GM12878 (cell line): ENCODE measurements around the gene OLFML2B. TPM values are rescaled to one million over a fixed set of nuclear protein-coding genes. Genes with fewer than 3 reads are reported as not detected.

Experiments used
- ATAC-seq: fragments of 200-7000 bp; cut with Tn5 transposase; 3 replicates; pipeline ENCODE4 v1.9.1; 2020; ENCODE audit warnings: mild to moderate bottlenecking, moderate library complexity
- BruUV-seq: library from RNA; stranded (reverse); fragments of 400-500 nt; replicated peaks from 2 replicates; lab custom pipeline; 2021; lab: Mats Ljungman, UMichigan
- CTCF ChIA-PET: fragments of 300-600 bp; sonication (Branson Sonifier 250); formaldehyde crosslinking; extraction: SDS; loops from one replicate; lab custom pipeline; 2021; ENCODE audit warnings: inconsistent platforms; lab: Yijun Ruan, JAX
- POLR2A ChIA-PET: fragments of 350-600 bp; formaldehyde crosslinking; extraction: SDS; loops from one replicate; lab custom pipeline; 2021; ENCODE audit warnings: inconsistent platforms; lab: Charles Lee
- RAD21 ChIA-PET: fragments of 300-600 bp; sonication (Branson Sonifier 250); formaldehyde crosslinking; loops from one replicate; lab custom pipeline; 2023; ENCODE audit warnings: antibody characterized with exemption; ENCODE audit not compliant: unreplicated experiment; lab: Charles Lee
- SMC1A ChIA-PET: fragments of 300-600 bp; sonication (Branson Sonifier 250); formaldehyde crosslinking; loops from one replicate; lab custom pipeline; 2023; ENCODE audit not compliant: unreplicated experiment, uncharacterized antibody; lab: Charles Lee
- DNase-seq: peaks from one replicate; pipeline ENCODE4 v3.0.0-alpha.2; 2011; ENCODE audit warnings: low read depth, low spot score
- FAIRE-seq: peaks from 3 replicates; lab custom pipeline; 2011; peaks lifted over from hg19 to GRCh38; lab: Jason Lieb, UNC
- H2AFZ ChIP-seq: 2 replicates; pipeline ENCODE4 v1.6.0; 2011; ENCODE audit warnings: low read depth, low read length, control low read depth; ENCODE audit not compliant: control insufficient read depth
- H3K27ac ChIP-seq: 2 replicates; pipeline ENCODE4 v1.5.1; 2011; ENCODE audit warnings: control low read depth; ENCODE audit not compliant: control insufficient read depth, insufficient read depth
- H3K27me3 ChIP-seq, 2 experiments: replicated peaks in 1 of 2; 2 replicates each; pipeline versions ENCODE4 v1.6.0 to v1.6.1; 2011; ENCODE audit warnings: low read length in 1 of 2; ENCODE audit not compliant: control insufficient read depth in 2 of 2, insufficient read depth in 2 of 2
- H3K36me3 ChIP-seq, 2 experiments: 2 replicates each; pipeline ENCODE4 v1.5.1; 2011; ENCODE audit warnings: low read length in 1 of 2; ENCODE audit not compliant: control insufficient read depth in 2 of 2, insufficient read depth in 2 of 2
- H3K4me1 ChIP-seq: 2 replicates; pipeline ENCODE4 v1.6.1; 2011; ENCODE audit warnings: mild to moderate bottlenecking, low read length, moderate library complexity, mixed read lengths; ENCODE audit not compliant: control insufficient read depth, insufficient read depth
- H3K4me2 ChIP-seq: 2 replicates; pipeline ENCODE4 v1.6.0; 2011; ENCODE audit warnings: control low read depth; ENCODE audit not compliant: control insufficient read depth, insufficient read depth
- H3K4me3 ChIP-seq: fragments of 200-600 bp; sonication (generic); 2 replicates; pipeline ENCODE4 v1.5.1; 2016
- H3K79me2 ChIP-seq: 2 replicates; pipeline ENCODE4 v1.6.0; 2011; ENCODE audit warnings: low read length; ENCODE audit not compliant: control insufficient read depth, insufficient read depth
- H3K9ac ChIP-seq: 2 replicates; pipeline ENCODE4 v1.8.0; 2011; ENCODE audit warnings: low read length, control low read depth, mixed read lengths; ENCODE audit not compliant: control insufficient read depth, insufficient read depth
- H3K9me3 ChIP-seq: replicated peaks from 3 replicates; pipeline ENCODE4 v1.5.1; 2011; ENCODE audit warnings: mild to moderate bottlenecking, low read length; ENCODE audit not compliant: control insufficient read depth, insufficient read depth
- H4K20me1 ChIP-seq: 2 replicates; pipeline ENCODE4 v1.6.0; 2011; ENCODE audit not compliant: control insufficient read depth, insufficient read depth
- ASH2L ChIP-seq: fragments of 300-600, 200-600 bp; sonication (generic); IDR thresholded peaks from 2 replicates; pipeline ENCODE4 v1.6.1; 2017; ENCODE audit warnings: low read depth, mild to moderate bottlenecking, borderline replicate concordance
- BMI1 ChIP-seq: fragments of 450-650 bp; IDR thresholded peaks from 2 replicates; pipeline ENCODE4 v1.6.1; 2016; ENCODE audit warnings: mild to moderate bottlenecking, moderate library complexity, borderline replicate concordance
- CHD1 ChIP-seq: IDR thresholded peaks from 2 replicates; pipeline ENCODE4 v1.6.1; 2012; ENCODE audit warnings: low read depth, low read length, improper control_type of control experiment
- KDM1A ChIP-seq: fragments of 200-600 bp; sonication (generic); IDR thresholded peaks from 2 replicates; pipeline ENCODE4 v1.6.1; 2016; ENCODE audit warnings: borderline replicate concordance
- MYB ChIP-seq: fragments of 150-350 bp; IDR thresholded peaks from 2 replicates; pipeline ENCODE4 v1.6.1; 2014; ENCODE audit warnings: mild to moderate bottlenecking, low read depth, low read length, borderline replicate concordance
- NFIC ChIP-seq: IDR thresholded peaks from 2 replicates; pipeline ENCODE4 v1.6.1; 2012; ENCODE audit warnings: low read depth, mild to moderate bottlenecking, inconsistent platforms, low read length, moderate library complexity
- NRF1 ChIP-seq: conservative IDR thresholded peaks from 2 replicates; pipeline ENCODE4 v1.6.1; 2011; ENCODE audit warnings: mild to moderate bottlenecking, low read depth, low read length, improper control_type of control experiment
- RAD21 ChIP-seq: IDR thresholded peaks from 2 replicates; pipeline ENCODE4 v1.6.1; 2011; ENCODE audit warnings: mild to moderate bottlenecking, low read depth, low read length, moderate library complexity; ENCODE audit not compliant: insufficient read depth
- RUNX3 ChIP-seq: IDR thresholded peaks from 2 replicates; pipeline ENCODE4 v1.6.1; 2012; ENCODE audit warnings: low read length, inconsistent platforms
- STAT1 ChIP-seq: fragments of 450-650 bp; conservative IDR thresholded peaks from 2 replicates; pipeline ENCODE4 v1.6.1; 2014; ENCODE audit warnings: antibody characterized with exemption, mild to moderate bottlenecking
- SUPT20H ChIP-seq: IDR thresholded peaks from 2 replicates; pipeline ENCODE4 v1.6.1; 2011; ENCODE audit warnings: low read depth, mild to moderate bottlenecking, low read length, moderate library complexity, borderline replicate concordance; ENCODE audit not compliant: control insufficient read depth
- USF2 ChIP-seq: IDR thresholded peaks from 2 replicates; pipeline ENCODE4 v1.6.1; 2011; ENCODE audit warnings: low read depth, low read length, improper control_type of control experiment, borderline replicate concordance
- WGBS: methylation state at CpG from one replicate; pipeline ENCODE4 v1.1.6; 2016; ENCODE audit warnings: low lambda C conversion rate; ENCODE audit not compliant: insufficient replicate concordance, insufficient coverage; ENCODE audit errors: missing lambda C conversion rate; 5-methylcytosine and 5-hydroxymethylcytosine counted together
- in situ Hi-C: fragments of 300-500 bp; cut with MboI; formaldehyde crosslinking; loops from 9 replicates; pipeline ENCODE4 v1.14.3; 2018; ENCODE audit warnings: mixed read lengths
- intact Hi-C: fragments of 100-400 bp; cut with micrococcal nuclease; formaldehyde crosslinking; loops from one replicate; pipeline ENCODE4 v1.14.2; 2022; ENCODE audit not compliant: unreplicated experiment
- polyA plus RNA-seq, 11 experiments: library from polyadenylated mRNA; depleted of rRNA in 4 of 11; unstranded in 6 of 11; stranded (reverse) in 5 of 11; fragments of >200 nt; fragmentation: Nextera tagmentation in 4 of 11; fragmentation: Illumina TruSeq in 1 of 11; extraction: Ambion mirVana in 4 of 11; extraction: Trizol in 1 of 11; gene quantifications; 1 replicate in 1 of 11; 2 replicates in 10 of 11; pipeline versions ENCODE4 v1.2.1 to v1.2.3, GENCODE V29; 2011 to 2016; ENCODE audit warnings: inconsistent platforms in 2 of 11, missing spikeins in 2 of 11, low read depth in 1 of 11
- total RNA-seq, 4 experiments: library from RNA; depleted of rRNA in 3 of 4; stranded (reverse); fragments of >200 nt in 3 of 4; fragmentation: Illumina TruSeq in 1 of 4; extraction: Trizol in 1 of 4; gene quantifications; 2 replicates each; pipeline versions ENCODE4 v1.2.1 to v1.2.3, GENCODE V29; 2013 to 2021

Gene OLFML2B
- total and polyA plus RNA-seq, 10 of the 15 experiments (the other 5 are each of a cell fraction or from before 2014, with no cell fraction given), result not detected

GRCh38 chr1:162019006-162019405, 4.7 kb downstream of the OLFML2B start:
- ChIA-PET SMC1A (no interaction called here), CTCF (interaction anchor here (1.6 to 1.7 kb wide), 2 partner anchors 18 to 223 kb away, joined by 3 to 5 read pairs; no protein-coding TSS in a partner anchor), RAD21 (no interaction called here), POLR2A (no interaction called here)
- no peaks in the 10 kb centered on the region for H3K36me3 ChIP-seq
- ATAC-seq, result no peak
- H3K4me3 ChIP-seq, result no peak overlapping the region
- H3K9me3 ChIP-seq, result no peaks in the 10 kb centered on the region
- no peak overlapping the region for H2AFZ ChIP-seq
- WGBS, result 17% methylated on average over 4 of the region's 4 CpGs
- DNase-seq, result no peak
- TF ChIP-seq ASH2L, result no peak
- TF ChIP-seq MYB, result no peak
- TF ChIP-seq RAD21, result no peak
- TF ChIP-seq CHD1, result no peak
- no peak for TF ChIP-seq KDM1A
- TF ChIP-seq SUPT20H, result no peak
- no peak for TF ChIP-seq NFIC
- TF ChIP-seq BMI1, result no peak
- no peak for TF ChIP-seq NRF1
- TF ChIP-seq STAT1, result no peak
- no peak for TF ChIP-seq USF2
- no peak for TF ChIP-seq RUNX3
- H3K4me2 ChIP-seq, result no peak overlapping the region
- no peak overlapping the region for H3K9ac ChIP-seq
- BruUV-seq, result no TSS peak
- H3K27me3 ChIP-seq, result peaks cover 4 to 7% of the 10 kb centered on the region in 2 experiments; a peak in 3 of 4 replicates
- no peaks in the 10 kb centered on the region for H3K79me2 ChIP-seq
- intact Hi-C loops (no loop called here), in situ Hi-C loops (no loop called here)
- FAIRE-seq, result no peak
- no peaks in the 10 kb centered on the region for H4K20me1 ChIP-seq
- no peak overlapping the region for H3K27ac ChIP-seq
- no peaks in the 10 kb centered on the region for H3K4me1 ChIP-seq
